Stimulated activated CD4-positive, alpha-beta T cell treated with anti-CD3 and anti-CD28 coated beads, Interleukin-12 subunit alpha, Interleukin-12 subunit beta, amount 100 ng/mL, for 48 hours (primary cell): ENCODE data around the gene VGF.

Source experiments
- DNase-seq, 3 donors: peaks; one replicate each; pipeline ENCODE4 v3.0.0-alpha.2; 2020; ENCODE audit warnings: low read depth in 2 of 3, low spot score in 1 of 3

The VGF gene

GRCh38 chr7:101186194-101186593 lies 20.8 kb upstream of the VGF start:
- no peak for DNase-seq

DNA sequence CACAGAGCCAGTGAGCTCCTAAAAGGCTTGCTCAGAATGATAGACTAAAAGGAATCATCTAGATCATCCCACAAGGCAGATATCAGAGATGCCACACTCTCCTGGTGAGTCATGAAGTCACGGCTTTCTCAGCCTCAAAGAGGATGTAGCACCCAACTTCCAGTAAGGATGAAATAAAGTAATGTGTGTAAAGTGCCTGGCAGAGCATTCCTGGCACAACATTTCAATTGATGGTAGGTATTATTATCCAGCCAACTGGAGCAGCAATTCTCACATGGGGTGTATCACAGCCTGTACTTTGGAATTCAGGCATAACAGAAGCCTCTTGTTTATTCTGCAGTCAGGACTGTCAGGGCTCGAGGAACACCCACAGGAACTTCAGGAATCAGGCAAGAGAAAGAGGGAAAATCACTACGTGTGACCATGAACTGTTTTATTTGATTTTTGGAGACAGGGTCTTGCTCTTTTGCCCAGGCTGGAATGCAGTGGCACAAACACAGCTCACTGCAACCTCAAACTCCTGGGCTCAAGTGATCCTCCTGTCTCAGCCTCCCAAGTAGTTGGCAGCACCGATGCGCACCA lies 20.0 kb upstream of the VGF start:
- DNase-seq: no peak

DNA sequence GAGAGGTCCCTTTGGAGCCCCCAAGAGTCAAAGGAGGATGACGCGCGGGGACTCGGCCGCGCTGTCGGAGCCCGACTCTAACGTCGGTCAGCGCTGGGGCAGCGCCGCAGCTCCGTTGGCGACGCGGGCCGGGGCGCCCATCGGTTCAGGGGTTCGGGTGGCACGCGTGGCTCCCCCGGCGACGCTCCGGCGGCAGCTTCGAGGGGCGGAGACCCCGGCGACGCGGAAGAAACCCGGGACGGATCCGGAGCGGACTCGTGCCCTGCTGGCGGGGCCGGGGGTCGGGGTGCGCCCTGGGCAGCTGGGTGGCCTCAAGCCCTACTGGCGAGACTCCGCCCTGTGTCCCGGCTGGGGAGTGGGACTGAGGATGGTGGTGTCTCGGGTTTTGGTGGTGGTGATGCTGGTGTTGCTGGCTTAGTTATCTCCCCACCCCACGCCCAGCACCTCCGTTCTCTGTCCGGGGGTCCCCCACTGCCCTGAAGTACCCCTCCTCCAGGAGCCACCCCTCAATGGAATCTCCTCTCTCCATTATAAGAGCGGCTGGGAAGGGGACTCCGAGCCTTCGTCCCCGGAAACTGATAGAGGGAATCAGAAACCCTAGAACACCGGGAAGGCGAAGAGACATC lies 14.9 kb upstream of the VGF start, which contains the start of gene NAT16:
TSS of gene NAT16 (minus strand) at position 164 of the 626 bp plus-strand sequence. CDS start 5,486 bp downstream, outside the sequence.
- DNase-seq: no peak

GRCh38 chr7:101179713-101180112 lies 14.3 kb upstream of the VGF start:
- DNase-seq: no peak

- no peak for DNase-seq
These were observed 13.7 kb upstream of the VGF start for GRCh38 chr7:101179117-101179516.

DNA sequence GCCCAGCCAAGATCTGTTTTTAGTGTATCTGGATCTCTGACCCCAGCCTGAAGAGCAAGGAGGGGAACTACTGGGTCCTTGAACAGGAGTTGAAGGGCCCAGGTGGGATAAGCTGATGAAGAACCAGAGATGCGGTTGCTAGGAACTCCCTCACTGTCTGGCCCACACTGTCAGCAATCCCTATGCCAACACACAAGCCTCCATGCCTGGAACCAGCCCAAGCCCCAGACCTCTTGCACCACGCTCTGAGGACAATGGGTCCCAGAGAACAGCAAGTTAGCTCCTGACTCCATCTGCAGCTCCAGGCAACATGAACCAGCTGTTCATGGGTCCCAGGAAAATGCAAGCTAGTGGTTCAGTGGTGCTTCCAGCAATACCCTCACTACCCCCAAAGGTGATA lies 12.3 kb upstream of the VGF start:
- no peak for DNase-seq

GRCh38 chr7:101175664-101176063 lies 10.3 kb upstream of the VGF start:
- DNase-seq: no peak

- no peak for DNase-seq
These were observed 9.0 kb upstream of the VGF start for GRCh38 chr7:101174322-101174854.

DNA sequence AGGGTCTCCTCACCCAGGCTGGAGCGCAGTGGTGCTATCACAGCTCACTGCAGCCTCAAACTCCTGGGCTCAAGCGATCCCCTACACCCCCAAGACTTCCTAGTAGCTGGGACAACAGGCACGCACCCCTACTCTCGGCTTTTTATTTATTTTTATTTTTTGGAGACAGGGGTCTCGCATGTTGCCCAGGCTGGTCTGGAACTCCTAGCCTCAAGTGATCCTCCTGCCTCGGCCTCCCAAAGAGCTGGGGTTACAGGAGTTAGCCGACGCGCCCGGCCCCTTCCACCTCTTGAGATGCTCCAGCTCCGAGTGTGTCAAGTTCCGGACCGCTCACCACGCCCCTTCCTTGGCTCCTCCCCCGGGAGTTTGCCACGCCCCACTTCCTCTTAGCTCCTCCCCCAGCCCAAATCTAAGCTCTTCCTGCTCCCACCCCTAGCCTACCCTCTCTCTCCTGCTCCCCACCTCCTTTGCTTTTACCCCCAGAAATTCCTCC lies 8.4 kb upstream of the VGF start:
- peak in 2 of 3 donors; percentile 56 to 83 for DNase-seq

GRCh38 chr7:101172854-101173751 lies 7.7 kb upstream of the VGF start:
- no peak for DNase-seq

DNA sequence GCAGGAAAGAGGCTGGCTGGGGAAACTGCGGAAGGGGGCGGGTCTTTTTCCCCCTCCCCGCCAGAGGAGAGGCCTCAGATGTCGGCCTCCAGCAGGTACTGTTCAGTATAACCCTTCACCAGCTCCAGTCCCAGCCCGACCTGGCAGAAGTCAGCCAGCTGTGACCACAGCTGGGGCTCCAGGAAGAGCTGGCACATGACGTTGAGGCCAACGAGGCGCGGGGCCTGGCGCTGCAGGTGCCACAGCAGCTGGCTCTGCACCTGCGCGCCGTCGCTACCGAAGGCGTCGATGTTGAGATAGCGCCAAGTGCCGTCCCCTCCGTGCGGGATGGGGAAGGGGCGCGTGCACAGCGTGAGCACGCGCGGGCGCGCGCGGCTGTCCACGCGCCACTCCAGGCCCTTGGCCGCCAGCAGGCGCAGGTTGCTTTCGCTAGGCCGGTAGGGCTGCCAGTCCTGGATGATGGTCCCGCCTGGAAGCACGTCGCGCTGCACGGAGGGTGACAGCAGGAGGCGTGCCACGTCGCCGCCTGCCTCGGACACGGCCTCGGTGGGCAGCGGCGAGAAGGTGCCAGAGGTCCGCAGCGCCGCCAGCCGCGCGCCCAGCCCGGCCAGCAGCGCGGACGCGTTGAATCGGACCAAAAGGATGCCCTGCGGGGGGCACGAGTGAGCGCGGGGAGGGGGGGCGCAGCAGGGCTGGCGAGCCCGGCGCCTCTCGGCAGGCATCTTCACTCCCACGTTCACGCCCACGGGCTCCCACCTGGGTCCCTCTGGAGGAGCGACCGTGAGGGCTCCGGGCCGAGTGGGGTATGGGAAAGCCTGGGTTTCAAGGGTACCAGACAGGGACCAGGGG lies 6.9 kb upstream of the VGF start:
- DNase-seq: no peak

- DNase-seq: no peak
These were observed 6.1 kb upstream of the VGF start for GRCh38 chr7:101171442-101171837.

GRCh38 chr7:101170617-101171441 lies 5.5 kb upstream of the VGF start:
- no peak for DNase-seq

DNA sequence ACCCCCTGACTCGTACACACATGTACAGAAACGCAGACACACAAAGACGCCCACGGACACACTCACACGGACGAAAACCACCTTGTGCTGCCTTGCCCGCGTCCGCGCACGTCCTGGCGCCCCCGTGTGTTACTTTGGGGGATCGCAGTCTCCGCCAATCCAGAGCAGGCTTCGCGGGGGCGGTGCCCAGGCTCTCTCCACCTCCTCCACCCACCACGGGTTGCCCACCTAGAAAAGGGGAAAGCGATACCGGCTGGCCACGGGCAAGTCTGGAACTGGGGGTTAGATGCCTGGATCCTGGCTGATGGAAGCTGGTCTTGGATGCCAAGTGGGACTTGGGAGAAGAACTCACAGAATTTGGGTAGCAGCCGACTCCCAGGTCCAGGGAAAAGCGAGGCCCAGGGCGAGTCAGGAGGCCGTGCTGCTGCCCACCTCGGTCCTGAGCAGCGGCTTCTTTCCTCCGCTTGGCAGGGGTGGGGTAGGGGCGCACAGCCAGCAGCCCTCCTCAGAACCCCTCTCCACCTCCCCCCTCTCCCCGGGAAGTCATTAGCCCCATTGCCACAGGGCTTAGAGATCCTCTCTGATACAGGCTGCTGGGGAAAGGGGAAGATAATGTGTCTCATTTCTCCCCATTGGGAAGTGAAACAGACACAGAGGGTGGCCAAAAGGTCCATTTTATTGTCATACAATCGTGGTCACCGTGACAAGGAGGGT lies 4.6 kb upstream of the VGF start:
- peak; percentile 57 to 88 (median 70) for DNase-seq

DNA sequence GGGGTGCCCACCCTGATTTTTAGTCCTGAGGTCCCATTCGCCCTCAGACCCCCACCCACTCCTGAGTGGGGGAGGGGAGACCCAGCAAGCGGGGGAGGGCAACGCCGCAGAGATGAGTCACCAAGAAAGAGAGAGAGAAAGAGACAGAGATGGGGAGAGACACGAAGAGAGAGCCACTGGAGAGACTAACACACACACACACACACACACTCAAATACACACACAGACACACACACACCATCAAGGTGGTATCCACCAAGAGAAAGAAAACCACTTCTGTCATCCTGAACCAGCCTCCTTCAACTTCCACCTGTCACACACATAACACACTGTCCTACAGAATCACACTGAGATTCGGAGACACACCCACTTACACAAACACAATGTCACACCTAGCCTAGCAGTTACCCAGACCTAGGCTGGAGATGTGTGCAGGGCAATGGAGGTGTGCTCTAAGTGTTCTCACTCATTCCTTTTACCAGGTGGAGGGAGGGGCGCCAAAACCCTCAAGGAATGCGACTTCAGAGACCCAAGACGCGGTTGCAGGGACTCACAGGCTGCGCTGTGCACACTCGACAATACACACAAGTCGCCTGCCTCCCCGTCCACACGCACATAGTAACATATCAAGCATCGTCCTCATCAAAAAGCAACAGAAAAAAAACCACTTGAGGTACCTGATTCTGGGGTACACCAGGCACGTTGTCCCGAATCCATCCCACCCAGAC lies 3.9 kb upstream of the VGF start:
- no peak for DNase-seq

DNA sequence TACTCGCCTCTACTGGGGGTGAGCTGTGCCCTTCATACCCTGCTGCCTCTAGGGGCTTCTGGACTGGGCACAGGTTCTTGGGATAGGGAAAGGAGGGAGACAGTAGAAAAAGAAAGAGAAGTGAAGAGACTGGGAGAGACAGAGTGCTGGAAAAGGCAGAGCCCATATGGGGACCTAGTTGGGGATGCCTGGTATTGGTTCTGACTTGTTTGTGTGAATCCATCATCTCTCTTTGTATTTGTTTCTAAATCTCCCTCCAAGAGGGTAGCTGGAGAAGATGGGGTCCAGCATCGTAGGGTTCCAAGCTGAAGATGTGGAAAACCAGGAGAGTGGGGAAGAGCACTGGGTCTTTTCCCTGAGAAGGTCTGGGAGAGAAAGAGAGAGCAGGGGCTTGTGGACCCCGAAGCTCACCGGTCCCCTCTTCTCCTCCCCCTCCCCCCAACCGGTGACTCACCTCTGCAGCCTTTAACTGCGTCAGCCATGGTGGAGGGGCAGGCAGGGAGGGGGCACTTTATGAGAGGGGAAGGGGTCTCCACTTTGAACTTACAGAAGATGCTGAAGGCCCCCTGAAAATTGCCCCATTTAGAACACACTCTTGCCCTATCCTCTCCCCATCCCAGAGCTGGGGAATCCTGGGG lies 3.2 kb upstream of the VGF start:
- no peak for DNase-seq

DNA sequence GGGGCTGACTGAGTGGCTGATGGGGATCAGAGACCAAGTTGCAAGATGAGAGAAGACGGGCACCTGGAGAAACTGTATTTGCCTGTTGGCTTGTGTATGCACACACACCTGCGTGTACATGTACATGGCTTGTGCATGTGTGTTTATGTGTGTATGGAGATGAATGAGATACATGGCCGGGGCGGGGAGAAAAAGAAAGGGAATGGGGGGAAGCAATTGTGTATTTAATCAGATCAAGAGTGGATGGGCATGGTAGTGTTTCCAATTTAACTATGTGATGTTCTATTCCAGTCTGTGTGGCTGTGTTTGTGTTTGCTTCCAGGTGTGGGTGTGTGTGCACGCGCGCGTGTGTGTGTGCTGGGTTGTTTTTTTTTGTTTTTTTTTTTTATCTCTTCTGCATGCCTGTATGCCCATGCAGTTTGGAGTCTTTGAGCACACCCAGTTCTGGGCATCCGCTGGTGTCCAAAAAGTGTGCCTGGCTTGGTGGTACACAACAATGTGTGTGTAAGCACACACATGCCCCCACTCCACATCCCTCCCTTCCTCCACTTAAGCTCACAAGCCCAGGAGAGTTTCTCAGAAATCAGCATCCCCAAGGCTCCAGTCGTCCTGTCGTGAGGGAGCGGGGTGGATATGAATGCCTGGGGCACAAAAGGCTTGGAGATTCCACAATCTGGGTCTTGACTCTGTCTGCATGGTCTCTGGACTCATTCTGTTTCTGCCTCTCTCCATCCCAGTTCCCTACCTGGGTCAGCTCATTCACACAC lies 2.5 kb upstream of the VGF start:
- DNase-seq: no peak
